H9 (cell line): ENCODE measurements around the gene MALAT1. TPM values are rescaled to one million over a fixed set of nuclear protein-coding genes. Genes with fewer than 3 reads are reported as not detected.

Experiments used
- DNase-seq: peaks from one replicate; pipeline ENCODE4 v3.0.0-alpha.2; 2017
- H2AFZ ChIP-seq: one replicate; pipeline ENCODE4 v1.6.1; 2013; ENCODE audit warnings: mild to moderate bottlenecking, low read length, control low read depth, moderate library complexity
- H2AK5ac ChIP-seq: 2 replicates; pipeline ENCODE4 v1.6.1; 2013; ENCODE audit warnings: low read length, control low read depth, mixed read lengths; ENCODE audit not compliant: insufficient read length
- H2BK120ac ChIP-seq: one replicate; pipeline ENCODE4 v1.6.1; 2013; ENCODE audit warnings: low read depth, mild to moderate bottlenecking, low read length, control low read depth, inconsistent platforms; ENCODE audit not compliant: poor library complexity, severe bottlenecking
- H2BK12ac ChIP-seq: 2 replicates; pipeline ENCODE4 v1.6.1; 2013; ENCODE audit warnings: low read length, control low read depth, mixed read lengths, low read depth; ENCODE audit not compliant: insufficient read length
- H2BK15ac ChIP-seq: 2 replicates; pipeline ENCODE4 v1.6.1; 2013; ENCODE audit warnings: low read depth, low read length, control low read depth
- H2BK20ac ChIP-seq: one replicate; pipeline ENCODE4 v1.6.1; 2013; ENCODE audit warnings: low read depth, mild to moderate bottlenecking, low read length, control low read depth, inconsistent platforms; ENCODE audit not compliant: poor library complexity, severe bottlenecking
- H2BK5ac ChIP-seq: 2 replicates; pipeline ENCODE4 v1.6.1; 2013; ENCODE audit warnings: low read length, control low read depth, mixed read lengths; ENCODE audit not compliant: insufficient read length
- H3K14ac ChIP-seq: 2 replicates; pipeline ENCODE4 v1.6.1; 2013; ENCODE audit warnings: low read length, control low read depth; ENCODE audit not compliant: insufficient read depth
- H3K18ac ChIP-seq: 2 replicates; pipeline ENCODE4 v1.6.1; 2013; ENCODE audit warnings: low read depth, mild to moderate bottlenecking, mixed read lengths, low read length, control low read depth; ENCODE audit not compliant: insufficient read length
- H3K23ac ChIP-seq: 2 replicates; pipeline ENCODE4 v1.6.1; 2013; ENCODE audit warnings: low read length, control low read depth, mixed read lengths, low read depth; ENCODE audit not compliant: insufficient read length
- H3K23me2 ChIP-seq: 2 replicates; pipeline ENCODE4 v1.6.1; 2013; ENCODE audit warnings: low read depth, mild to moderate bottlenecking, mixed read lengths, low read length, control low read depth; ENCODE audit not compliant: insufficient read length, poor library complexity, severe bottlenecking
- H3K27ac ChIP-seq: 2 replicates; pipeline ENCODE4 v1.5.1; 2013; ENCODE audit warnings: low read length, control low read depth, mixed read lengths, low read depth; ENCODE audit not compliant: insufficient read length
- H3K27me3 ChIP-seq: 2 replicates; pipeline ENCODE4 v1.6.1; 2013; ENCODE audit warnings: low read length, control low read depth, inconsistent platforms; ENCODE audit not compliant: insufficient read depth
- H3K4ac ChIP-seq: 2 replicates; pipeline ENCODE4 v1.6.1; 2013; ENCODE audit warnings: low read depth, mild to moderate bottlenecking, control low read depth, inconsistent platforms, low read length, moderate library complexity
- H3K4me1 ChIP-seq: 2 replicates; pipeline ENCODE4 v1.6.1; 2013; ENCODE audit warnings: low read length, control low read depth, inconsistent platforms; ENCODE audit not compliant: insufficient read depth
- H3K4me2 ChIP-seq: 2 replicates; pipeline ENCODE4 v1.6.1; 2013; ENCODE audit warnings: low read length, control low read depth, mixed read lengths; ENCODE audit not compliant: insufficient read length, insufficient read depth
- H3K56ac ChIP-seq: 2 replicates; pipeline ENCODE4 v1.6.1; 2013; ENCODE audit warnings: low read depth, mild to moderate bottlenecking, mixed read lengths, low read length, control low read depth; ENCODE audit not compliant: insufficient read length
- H3K79me1 ChIP-seq: 2 replicates; pipeline ENCODE4 v1.6.1; 2013; ENCODE audit warnings: low read depth, mild to moderate bottlenecking, moderate library complexity, low read length, control low read depth, inconsistent platforms; ENCODE audit not compliant: insufficient read depth, poor library complexity, severe bottlenecking
- H3K79me2 ChIP-seq: 2 replicates; pipeline ENCODE4 v1.6.1; 2013; ENCODE audit warnings: low read length, control low read depth, inconsistent platforms; ENCODE audit not compliant: insufficient read depth
- H3K9ac ChIP-seq: 2 replicates; pipeline ENCODE4 v1.6.1; 2013; ENCODE audit warnings: low read length, control low read depth, mixed read lengths; ENCODE audit not compliant: insufficient read length; ENCODE audit errors: extremely low read depth
- H3K9me3 ChIP-seq: one replicate; pipeline ENCODE4 v1.6.1; 2013; ENCODE audit warnings: low read depth, low read length, inconsistent platforms; ENCODE audit not compliant: control insufficient read depth
- H3T11ph ChIP-seq: one replicate; pipeline ENCODE4 v1.6.1; 2013; ENCODE audit warnings: mild to moderate bottlenecking, low read length, control low read depth, inconsistent platforms
- H4K20me1 ChIP-seq: one replicate; pipeline ENCODE4 v1.6.1; 2013; ENCODE audit not compliant: control insufficient read depth, insufficient read length, insufficient read depth
- H4K5ac ChIP-seq: 2 replicates; pipeline ENCODE4 v1.6.1; 2013; ENCODE audit warnings: low read depth, mild to moderate bottlenecking, mixed read lengths, low read length, control low read depth; ENCODE audit not compliant: insufficient read length
- H4K8ac ChIP-seq: replicated peaks from 2 replicates; pipeline ENCODE4 v1.6.1; 2013; ENCODE audit warnings: low read length, control low read depth, mixed read lengths, low read depth; ENCODE audit not compliant: insufficient read length
- H4K91ac ChIP-seq: 2 replicates; pipeline ENCODE4 v1.6.1; 2013; ENCODE audit warnings: low read depth, mild to moderate bottlenecking, moderate library complexity, mixed read lengths, low read length, control low read depth; ENCODE audit not compliant: insufficient read length
- H3K27ac Mint-ChIP-seq, 3 experiments: 2 replicates in 2 of 3; 3 replicates in 1 of 3; pipeline ENCODE4 v1.8.0; 2020 to 2021; ENCODE audit warnings: mixed read lengths in 3 of 3, mild to moderate bottlenecking in 1 of 3, moderate library complexity in 1 of 3
- H3K27me3 Mint-ChIP-seq: 2 replicates; pipeline ENCODE4 v1.8.0; 2021; ENCODE audit warnings: low read depth, mild to moderate bottlenecking, moderate library complexity, mixed read lengths
- H3K36me3 Mint-ChIP-seq, 3 experiments: 2 replicates in 2 of 3; 3 replicates in 1 of 3; pipeline ENCODE4 v1.8.0; 2020 to 2021; ENCODE audit warnings: low read depth in 3 of 3, mixed read lengths in 3 of 3; ENCODE audit not compliant: insufficient read depth in 1 of 3
- H3K4me1 Mint-ChIP-seq, 2 experiments: 2 replicates each; pipeline ENCODE4 v1.8.0; 2020; ENCODE audit warnings: mixed read lengths in 2 of 2
- H3K4me3 Mint-ChIP-seq, 2 experiments: 2 replicates in 1 of 2; 3 replicates in 1 of 2; pipeline ENCODE4 v1.8.0; 2020 to 2021; ENCODE audit warnings: mild to moderate bottlenecking in 2 of 2, mixed read lengths in 2 of 2, moderate library complexity in 1 of 2
- H3K9me3 Mint-ChIP-seq, 2 experiments: 2 replicates in 1 of 2; 3 replicates in 1 of 2; pipeline ENCODE4 v1.8.0; 2020; ENCODE audit warnings: mild to moderate bottlenecking in 2 of 2, mixed read lengths in 2 of 2, moderate library complexity in 1 of 2
- WGBS: extraction: QIAGEN DNeasy Blood & Tissue Kit; methylation state at CpG from one replicate; pipeline ENCODE4 v1.1.7; 2013; ENCODE audit warnings: missing lambda C conversion rate, low lambda C conversion rate, mixed read lengths; ENCODE audit not compliant: insufficient read length; ENCODE audit errors: extremely low coverage; 5-methylcytosine and 5-hydroxymethylcytosine counted together
- total RNA-seq: library from RNA; stranded (reverse); gene quantifications from 2 replicates; pipeline ENCODE4 v1.2.1, GENCODE V29; 2021
- TF ChIP-seq, protein P1 (sequence below): fragments of 200-600 bp; sonication (generic); conservative IDR thresholded peaks from 3 replicates; pipeline ENCODE4 v1.8.0; 2021; ENCODE audit warnings: antibody characterized with exemption, mild to moderate bottlenecking

Gene MALAT1
- total RNA-seq, 1 experiment from 2014 or later: 1,934 TPM

DNA sequence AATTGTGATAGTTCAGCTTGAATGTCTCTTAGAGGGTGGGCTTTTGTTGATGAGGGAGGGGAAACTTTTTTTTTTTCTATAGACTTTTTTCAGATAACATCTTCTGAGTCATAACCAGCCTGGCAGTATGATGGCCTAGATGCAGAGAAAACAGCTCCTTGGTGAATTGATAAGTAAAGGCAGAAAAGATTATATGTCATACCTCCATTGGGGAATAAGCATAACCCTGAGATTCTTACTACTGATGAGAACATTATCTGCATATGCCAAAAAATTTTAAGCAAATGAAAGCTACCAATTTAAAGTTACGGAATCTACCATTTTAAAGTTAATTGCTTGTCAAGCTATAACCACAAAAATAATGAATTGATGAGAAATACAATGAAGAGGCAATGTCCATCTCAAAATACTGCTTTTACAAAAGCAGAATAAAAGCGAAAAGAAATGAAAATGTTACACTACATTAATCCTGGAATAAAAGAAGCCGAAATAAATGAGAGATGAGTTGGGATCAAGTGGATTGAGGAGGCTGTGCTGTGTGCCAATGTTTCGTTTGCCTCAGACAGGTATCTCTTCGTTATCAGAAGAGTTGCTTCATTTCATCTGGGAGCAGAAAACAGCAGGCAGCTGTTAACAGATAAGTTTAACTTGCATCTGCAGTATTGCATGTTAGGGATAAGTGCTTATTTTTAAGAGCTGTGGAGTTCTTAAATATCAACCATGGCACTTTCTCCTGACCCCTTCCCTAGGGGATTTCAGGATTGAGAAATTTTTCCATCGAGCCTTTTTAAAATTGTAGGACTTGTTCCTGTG, 3.9 kb downstream of the MALAT1 start:
- Histone ChIP-seq H3K14ac (no peak overlapping the region), H3K79me2 (peaks cover 42% of the 10 kb centered on the region), H4K20me1 (no peaks in the 10 kb centered on the region), H3K4me1 (no peaks in the 10 kb centered on the region), H2AFZ (no peak overlapping the region), H3K23me2 (peaks cover 20% of the 10 kb centered on the region), H2BK20ac (no peak overlapping the region), H3T11ph (no peak overlapping the region), H3K9me3 (no peaks in the 10 kb centered on the region), H4K5ac (no peak overlapping the region), H3K9ac (peak overlapping the region; percentile 79), H2AK5ac (no peak overlapping the region), H2BK15ac (no peak overlapping the region), H2BK120ac (no peak overlapping the region), H3K23ac (no peak overlapping the region), H2BK5ac (no peak overlapping the region), H3K27ac (no peak overlapping the region), H3K18ac (no peak overlapping the region), H4K91ac (no peak overlapping the region), H3K4me2 (peak overlapping the region; percentile 89), H2BK12ac (no peak overlapping the region), H3K4ac (no peak overlapping the region), H4K8ac (no peak overlapping the region), H3K56ac (no peak overlapping the region), H3K79me1 (no peaks in the 10 kb centered on the region), H3K27me3 (no peaks in the 10 kb centered on the region)
- Mint-ChIP-seq H3K36me3 (peaks cover 0 to 33% (median 31%) of the 10 kb centered on the region in 3 experiments; a peak in 5 of 7 replicates), H3K27ac (no peak overlapping the region; a peak in 3 of 7 replicates), H3K27me3 (no peaks in the 10 kb centered on the region), H3K9me3 (peaks cover 2 to 3% of the 10 kb centered on the region in 2 experiments; a peak in 3 of 5 replicates), H3K4me1 (peaks cover 36 to 46% of the 10 kb centered on the region in 2 experiments), H3K4me3 (no peak overlapping the region)
- WGBS: no CpG with 5 or more reads among the region's 6 CpGs
- TF ChIP-seq, protein P1, sequence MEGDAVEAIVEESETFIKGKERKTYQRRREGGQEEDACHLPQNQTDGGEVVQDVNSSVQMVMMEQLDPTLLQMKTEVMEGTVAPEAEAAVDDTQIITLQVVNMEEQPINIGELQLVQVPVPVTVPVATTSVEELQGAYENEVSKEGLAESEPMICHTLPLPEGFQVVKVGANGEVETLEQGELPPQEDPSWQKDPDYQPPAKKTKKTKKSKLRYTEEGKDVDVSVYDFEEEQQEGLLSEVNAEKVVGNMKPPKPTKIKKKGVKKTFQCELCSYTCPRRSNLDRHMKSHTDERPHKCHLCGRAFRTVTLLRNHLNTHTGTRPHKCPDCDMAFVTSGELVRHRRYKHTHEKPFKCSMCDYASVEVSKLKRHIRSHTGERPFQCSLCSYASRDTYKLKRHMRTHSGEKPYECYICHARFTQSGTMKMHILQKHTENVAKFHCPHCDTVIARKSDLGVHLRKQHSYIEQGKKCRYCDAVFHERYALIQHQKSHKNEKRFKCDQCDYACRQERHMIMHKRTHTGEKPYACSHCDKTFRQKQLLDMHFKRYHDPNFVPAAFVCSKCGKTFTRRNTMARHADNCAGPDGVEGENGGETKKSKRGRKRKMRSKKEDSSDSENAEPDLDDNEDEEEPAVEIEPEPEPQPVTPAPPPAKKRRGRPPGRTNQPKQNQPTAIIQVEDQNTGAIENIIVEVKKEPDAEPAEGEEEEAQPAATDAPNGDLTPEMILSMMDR: no peak
- DNase-seq: no peak
